Myocyte (in vitro differentiated cells): ENCODE measurements around the gene B3GAT1. TPM values are rescaled to one million over a fixed set of nuclear protein-coding genes. Genes with fewer than 3 reads are reported as not detected.

ENCODE experiments used
- DNase-seq: peaks from one replicate; pipeline ENCODE4 v3.0.0-alpha.2; 2012; ENCODE audit warnings: low read depth
- total RNA-seq: library from RNA; depleted of rRNA; stranded (reverse); fragments of >200 nt; gene quantifications from 2 replicates; pipeline ENCODE4 v1.2.3, GENCODE V29; 2014

B3GAT1 gene
- total RNA-seq, 1 donor from 2014 or later: not detected

DNA sequence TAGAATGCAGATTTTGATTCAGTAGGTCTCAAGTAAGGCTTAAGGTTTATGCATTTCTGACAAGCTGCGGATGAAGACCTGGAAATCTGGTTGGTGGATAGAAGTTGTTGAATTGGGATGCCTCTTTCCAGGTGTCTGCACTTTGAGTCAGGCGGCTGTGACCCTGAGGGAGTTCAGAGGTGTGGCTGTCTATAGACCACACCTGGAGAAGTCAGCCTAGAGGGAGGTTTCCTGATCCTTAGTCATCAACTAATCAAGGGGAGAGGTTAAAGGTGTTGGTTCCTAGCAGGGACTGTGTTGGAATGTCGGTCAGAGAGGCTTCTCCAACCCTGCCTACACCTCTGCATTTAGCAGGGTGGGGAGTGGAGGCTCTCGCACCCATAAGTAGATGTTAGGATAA lies 72.3 kb downstream of the B3GAT1 start:
- DNase-seq: no peak

- DNase-seq: no peak
Observed at GRCh38 chr11:134338654-134339053, 73.4 kb downstream of the B3GAT1 start.

DNA sequence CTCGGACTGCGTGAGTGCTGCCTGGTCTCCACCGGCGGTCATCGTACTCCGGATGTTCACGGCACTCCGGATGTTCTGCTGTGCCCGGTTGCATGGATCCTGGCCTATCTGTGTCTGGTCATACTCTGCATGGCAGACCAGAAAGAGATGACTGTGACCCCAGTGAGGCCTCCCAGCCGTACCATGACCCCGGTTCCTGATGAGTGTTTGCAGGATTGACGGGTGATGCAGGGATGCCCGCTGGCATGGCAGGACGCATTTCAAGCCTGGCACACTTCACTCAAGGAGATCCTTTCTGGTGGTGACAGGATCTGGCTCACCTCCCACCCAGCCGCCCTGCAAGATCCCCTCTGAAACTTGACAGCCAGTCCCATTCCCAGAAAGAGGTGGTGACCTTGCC lies 74.0 kb downstream of the B3GAT1 start:
- no peak for DNase-seq

- no peak for DNase-seq
Observed at GRCh38 chr11:134337051-134337450, 75.0 kb downstream of the B3GAT1 start.

DNA sequence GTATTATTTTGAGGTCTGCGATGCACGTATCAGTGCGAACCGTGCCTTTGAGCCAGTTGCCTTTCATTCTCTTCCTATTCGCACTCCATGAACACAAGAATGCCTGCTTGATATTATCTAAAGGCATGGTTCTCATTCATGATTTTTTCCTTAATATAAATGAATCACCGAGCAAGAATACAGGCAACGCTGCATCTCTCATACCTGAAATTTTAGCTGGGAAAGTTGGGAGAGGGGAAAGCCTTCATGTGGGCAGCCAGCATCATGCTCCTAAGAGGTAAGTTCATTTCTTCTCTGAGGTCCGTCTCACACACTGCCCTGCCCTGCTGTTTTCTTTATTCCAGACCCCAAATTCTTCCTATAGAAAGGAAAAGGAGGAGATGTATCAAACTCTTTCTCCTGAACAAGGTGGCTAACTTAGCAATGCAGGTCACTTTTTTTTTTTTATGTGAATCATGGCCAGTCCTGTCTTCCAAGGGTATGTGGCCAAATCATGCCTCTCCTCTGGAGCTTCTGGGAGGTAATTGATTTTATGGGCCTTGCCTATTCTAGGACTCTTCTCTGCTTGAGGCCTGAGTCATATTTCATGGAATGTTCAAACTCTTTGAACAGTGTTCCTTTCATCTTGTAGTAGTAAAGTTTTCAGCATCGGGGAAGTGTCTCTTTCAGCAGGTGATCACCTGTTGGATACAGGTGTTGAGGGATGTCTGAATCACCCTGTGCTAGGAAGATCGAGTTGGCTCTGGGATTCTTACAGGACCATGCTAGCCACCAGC lies 77.1 kb downstream of the B3GAT1 start:
- no peak for DNase-seq

GRCh38 chr11:134333946-134334345 lies 78.1 kb downstream of the B3GAT1 start:
- no peak for DNase-seq

- no peak for DNase-seq
Observed at GRCh38 chr11:134333312-134333711, 78.7 kb downstream of the B3GAT1 start.

GRCh38 chr11:134332782-134333181 lies 79.3 kb downstream of the B3GAT1 start:
- DNase-seq: no peak

GRCh38 chr11:134332189-134332631 lies 79.8 kb downstream of the B3GAT1 start:
- no peak for DNase-seq

DNA sequence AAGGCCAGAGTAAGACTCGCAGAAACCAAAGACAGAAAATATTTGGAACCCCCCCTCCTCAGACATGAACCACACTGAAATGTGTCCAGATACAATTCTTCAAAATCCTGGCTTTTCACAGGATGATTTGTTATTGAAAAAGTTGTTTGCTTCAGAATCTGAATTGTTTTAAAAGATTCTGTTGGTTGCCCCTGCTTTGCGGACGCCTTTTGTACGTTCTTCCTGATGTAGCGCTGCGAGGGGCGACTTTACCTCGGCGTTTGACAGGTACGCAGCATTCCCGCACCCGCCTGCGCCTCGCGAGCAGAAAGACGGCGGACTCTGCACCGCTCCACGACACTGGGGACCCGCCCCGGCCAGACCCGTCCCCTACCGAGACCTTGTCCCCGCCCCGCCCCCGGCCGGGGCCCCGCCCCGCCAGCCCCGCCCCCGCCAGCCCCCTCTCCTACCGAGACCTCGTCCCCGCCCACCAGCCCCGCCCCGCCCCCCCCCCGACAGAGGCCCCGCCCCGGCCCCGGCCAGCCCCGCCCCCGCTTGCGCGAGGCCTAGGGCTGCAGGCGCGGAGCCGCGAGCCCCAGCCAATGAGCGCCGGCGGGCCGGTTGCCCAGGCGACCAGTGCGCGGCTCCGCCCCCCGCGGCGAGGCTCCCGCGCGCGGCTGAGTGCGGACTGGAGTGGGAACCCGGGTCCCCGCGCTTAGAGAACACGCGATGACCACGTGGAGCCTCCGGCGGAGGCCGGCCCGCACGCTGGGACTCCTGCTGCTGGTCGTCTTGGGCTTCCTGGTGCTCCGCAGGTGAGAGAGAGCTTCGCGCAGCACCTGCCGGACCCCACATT lies 80.5 kb downstream of the B3GAT1 start, which contains the start of gene GLB1L2:
Gene GLB1L2 (plus strand): TSS at position 635 of the 835 bp plus-strand sequence. CDS start 74 bp downstream, at position 709.
- no peak for DNase-seq

DNA sequence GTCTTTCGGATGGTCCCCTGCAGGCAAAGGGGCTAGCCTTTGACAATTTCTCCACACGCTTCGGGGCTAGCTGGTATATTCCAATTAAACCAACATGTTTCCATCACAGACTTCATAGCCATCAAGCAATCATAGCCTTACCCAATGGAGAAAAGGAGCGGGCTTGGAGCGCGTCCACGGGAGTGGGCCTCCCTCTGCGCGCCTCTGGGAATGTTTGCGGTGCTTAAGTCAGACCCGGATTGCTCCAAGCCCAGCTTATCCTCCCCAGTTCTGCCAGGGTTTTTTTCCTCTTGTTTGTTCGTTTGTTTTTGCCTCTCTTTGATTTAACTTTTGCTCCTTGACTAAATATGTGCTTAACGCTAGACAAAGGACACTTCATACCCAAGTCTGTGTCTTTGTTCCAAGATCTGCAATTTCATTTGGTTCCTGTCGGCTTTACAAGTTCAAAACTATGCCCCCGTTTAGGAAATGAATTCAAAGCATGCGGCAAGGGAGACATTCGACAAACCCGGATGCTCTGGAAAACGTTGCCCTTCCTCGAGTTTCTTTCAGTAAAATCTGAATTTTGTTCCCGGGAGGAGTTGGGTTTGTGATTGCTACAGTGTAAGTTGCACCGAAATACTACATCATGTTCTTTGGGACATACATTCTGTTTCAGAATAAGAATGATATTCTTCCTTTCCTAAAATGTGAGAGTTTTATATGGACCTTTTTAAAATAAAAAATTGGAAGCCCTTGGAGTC lies 81.3 kb downstream of the B3GAT1 start:
- no peak for DNase-seq

Other genes with a start within 250 kb of the B3GAT1 start
- 13.9 and 14.0 TPM in 2 replicates for gene NCAPD3, start 188.3 kb downstream of the B3GAT1 start, total RNA-seq
- 40.5 and 42.5 TPM in 2 replicates for gene VPS26B, start 187.6 kb downstream of the B3GAT1 start, total RNA-seq
- gene THYN1, start 158.9 kb downstream of the B3GAT1 start, total RNA-seq: 39.8 and 41.1 TPM in 2 replicates
- 29.7 and 39.5 TPM in 2 replicates for gene ACAD8, start 158.7 kb downstream of the B3GAT1 start, total RNA-seq
- gene GLB1L3, start 135.9 kb downstream of the B3GAT1 start, total RNA-seq: not detected in 2 replicates
- gene GLB1L2, start 80.3 kb downstream of the B3GAT1 start, total RNA-seq: not detected in 2 replicates